GM20431 (cell line): ENCODE data around the gene TOP3B.

ENCODE experiments used
- in situ Hi-C: fragments of 300-500 bp; cut with MseI, MboI; formaldehyde crosslinking; loops from one replicate; pipeline ENCODE4 v1.15.0; 2020; ENCODE audit warnings: low sequenced_read_pairs; ENCODE audit not compliant: unreplicated experiment

TOP3B gene

DNA sequence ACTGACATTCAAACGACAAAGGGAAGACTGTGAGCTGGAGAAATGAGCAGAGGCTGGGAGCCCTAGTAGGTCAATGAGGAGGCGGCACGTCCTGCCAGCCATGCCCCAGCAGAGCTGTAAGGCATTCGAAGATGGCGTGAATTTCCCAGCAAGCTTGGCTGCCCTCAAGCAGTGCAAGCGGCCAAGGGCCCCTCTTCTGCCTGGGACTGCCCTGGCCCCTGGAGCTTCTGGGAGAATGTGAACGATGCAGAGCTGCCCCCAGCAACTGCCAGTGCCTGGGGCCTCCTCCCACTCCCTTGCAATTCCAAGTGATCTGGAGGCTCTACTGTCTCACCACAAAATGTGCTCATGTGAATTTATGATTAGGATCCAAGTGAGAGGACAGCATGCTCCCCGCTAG lies 34.2 kb downstream of the TOP3B start:
- in situ Hi-C loops, result loop anchor here (10.0 kb wide), 1 partner anchor 234 kb away; no protein-coding TSS in a partner anchor

DNA sequence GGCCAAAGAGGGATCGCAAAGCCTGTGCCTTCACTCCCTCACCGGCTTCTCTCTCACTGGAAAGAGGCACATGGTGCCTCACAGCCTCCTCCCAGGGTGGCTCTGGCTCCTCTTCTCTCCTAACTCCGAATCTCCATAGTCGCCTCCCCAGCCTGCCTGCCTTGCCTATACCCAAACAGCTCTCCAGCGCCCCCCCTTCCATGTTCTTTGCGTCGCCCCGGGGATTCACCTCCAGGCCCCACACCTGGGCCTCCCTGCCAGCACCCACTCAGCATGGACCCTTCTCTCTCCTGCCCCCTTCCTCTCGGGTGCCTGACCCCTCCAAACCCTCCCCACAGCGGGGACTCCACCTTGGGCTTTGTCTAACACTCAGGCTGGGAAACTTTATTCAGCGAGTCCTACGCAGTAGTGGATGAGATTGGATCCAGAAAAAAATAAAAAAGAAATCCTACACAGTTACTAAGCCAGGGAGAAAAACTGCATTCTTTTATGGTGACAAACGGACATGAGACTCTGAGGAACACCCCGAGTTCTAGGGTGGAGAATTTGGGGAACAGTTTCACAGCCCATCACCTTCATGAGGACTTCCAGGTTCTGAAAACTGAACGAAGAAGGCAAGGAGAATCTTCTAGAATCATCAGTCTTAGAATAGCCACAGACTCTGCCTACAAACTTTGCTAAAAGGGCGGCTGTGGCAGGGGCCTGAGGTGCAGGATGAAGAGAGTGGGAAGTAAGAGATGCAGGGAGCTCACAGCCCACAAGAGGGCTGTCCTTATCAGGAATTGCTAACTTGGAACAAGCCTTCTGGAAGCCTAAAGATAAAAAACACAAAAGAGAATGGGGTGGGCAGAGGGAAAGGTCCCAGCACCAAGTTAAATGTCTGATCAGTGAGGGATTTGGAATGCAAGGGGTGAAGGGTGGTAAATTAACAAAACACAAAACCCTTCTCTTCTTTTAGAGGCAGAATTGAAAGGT lies 35.3 kb downstream of the TOP3B start:
- in situ Hi-C loops, result loop anchor here (10.0 kb wide), 1 partner anchor 233 kb away; no protein-coding TSS in a partner anchor

DNA sequence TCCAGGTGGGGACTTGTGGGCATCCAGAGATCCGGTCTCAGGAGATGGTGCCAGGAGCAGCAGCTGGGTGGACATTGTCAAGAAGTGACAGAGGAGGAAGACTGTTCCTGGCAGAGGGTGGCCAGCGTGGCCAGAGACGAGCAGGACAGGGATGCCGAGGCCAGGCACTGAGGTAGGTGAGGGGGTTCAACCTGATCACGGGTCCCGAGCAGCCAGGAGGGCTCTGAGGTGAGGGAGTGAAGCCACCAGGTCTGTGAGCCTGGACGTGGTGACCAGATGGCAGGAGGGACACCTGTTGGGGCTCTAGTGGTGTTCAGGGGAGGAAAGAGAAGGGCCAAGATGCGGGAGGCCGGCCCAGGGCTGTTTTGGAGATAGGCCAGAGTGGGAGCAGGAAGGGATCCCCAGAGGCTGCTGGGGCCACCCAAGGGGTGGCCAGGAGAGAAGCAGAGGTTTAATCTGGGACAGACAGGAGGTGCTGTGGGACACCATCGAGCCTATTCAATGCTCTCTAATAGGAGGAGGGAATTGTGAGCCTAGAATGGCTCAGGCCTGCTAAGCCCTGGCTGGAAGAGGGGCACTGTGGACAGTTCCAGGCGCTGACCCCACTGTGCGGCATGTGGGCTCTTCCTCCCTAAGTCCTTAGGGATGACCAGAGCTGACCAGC lies 36.2 kb downstream of the TOP3B start:
- in situ Hi-C loops, result loop anchor here (10.0 kb wide), 1 partner anchor 232 kb away; no protein-coding TSS in a partner anchor

DNA sequence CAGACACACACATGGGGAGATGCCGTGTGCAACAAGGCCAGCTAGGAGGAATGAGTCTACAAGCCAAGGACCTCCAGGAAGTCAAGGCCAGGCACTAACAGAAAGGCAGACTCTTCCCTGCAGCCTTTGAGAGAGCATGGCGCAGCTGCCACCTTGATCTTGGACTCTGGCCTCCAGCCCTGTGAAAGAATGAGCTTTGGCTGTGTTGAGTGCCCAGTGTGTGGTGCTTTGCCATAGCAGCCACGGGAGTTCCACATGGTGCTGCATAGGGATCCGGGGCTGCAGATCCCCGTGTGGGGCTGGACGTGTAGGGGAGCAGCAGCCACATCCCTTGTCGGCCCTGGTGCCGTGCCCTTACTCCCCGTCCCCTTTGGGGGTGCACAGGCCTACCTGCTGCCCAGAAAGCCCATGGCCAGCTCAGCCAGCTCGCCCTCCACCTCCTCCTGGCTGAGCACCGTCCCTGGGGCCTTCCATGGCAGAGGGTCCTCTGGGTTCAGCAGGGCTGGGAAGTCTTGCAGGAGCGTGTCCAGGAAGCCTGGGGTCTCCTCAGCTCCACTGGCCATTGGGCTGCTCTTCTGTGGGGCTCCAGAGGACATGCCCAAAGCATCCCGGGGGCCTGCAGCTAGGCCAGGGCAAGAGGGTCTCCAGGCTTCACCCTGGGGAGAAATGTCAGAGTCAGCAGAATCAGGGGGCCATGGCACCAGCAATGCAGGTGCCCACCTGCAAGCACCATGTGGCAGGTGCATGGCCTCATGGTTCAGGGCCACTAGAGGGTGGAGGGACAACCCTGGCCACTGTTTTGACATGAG lies 36.9 kb downstream of the TOP3B start:
- in situ Hi-C loops, result loop anchor here (10.0 kb wide), 1 partner anchor 231 kb away; no protein-coding TSS in a partner anchor

DNA sequence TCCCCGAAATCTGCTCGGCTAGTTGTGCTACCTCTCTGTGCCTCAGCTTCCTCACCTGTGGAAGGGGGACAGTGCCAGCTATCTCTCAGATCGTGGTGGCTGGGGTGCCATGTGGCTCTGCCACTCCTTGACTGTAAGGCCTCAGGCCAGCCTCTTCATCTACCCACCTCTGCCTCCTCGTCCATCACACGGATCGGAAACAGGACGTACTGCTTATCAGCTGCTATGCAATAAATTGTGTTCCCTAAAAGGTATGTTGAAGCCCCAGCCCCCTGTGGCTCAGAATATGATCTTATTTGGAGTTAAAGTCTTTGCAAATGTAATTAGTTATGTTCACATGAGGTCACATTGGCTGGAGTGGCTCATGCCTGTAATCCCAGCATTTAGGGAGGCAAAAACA lies 37.7 kb downstream of the TOP3B start:
- in situ Hi-C loops, result loop anchor here (10.0 kb wide), 1 partner anchor 230 kb away; no protein-coding TSS in a partner anchor

DNA sequence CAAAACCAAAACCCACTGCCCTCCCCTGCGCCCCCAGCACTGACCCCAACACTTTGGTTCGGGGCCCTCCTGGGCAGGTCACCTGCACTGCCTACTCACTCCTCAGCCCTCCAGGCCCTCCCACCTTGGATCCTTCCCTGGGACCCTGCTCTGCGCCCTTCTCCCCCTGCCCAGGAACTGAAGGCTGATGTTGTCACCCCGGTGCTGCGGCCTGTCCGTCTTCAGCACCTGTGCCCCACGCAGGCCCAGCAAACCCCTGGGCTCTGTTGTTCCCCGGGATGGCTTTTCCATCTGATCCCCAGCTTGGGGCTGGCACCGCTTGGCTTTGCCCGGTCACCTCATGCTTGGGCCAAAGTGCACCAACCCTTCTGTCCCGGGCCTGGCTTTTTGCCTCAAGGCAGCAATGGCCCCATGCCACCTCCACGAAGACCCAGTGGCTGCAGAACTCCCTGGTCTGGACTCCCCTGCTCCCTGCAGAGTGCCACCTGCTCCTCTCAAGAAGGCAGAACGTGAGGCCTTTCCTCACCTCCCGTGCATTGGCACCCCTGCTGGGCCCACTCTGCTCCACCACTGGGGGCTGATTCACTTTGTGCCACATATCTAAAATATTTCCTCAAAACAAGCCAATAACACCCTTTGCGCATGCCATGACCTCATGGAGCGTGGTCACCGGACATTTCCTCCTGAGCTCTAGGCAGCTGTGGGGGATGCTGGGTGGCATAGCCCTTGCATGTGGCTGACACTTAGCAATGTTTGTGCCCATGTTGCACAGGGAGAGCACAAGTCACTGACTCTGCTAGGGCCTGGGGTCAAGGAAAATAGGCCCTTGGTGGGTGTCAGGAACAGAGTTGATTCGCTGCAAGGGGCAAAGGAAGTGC lies 38.8 kb downstream of the TOP3B start:
- in situ Hi-C loops, result loop anchor here (10.0 kb wide), 1 partner anchor 229 kb away; no protein-coding TSS in a partner anchor

DNA sequence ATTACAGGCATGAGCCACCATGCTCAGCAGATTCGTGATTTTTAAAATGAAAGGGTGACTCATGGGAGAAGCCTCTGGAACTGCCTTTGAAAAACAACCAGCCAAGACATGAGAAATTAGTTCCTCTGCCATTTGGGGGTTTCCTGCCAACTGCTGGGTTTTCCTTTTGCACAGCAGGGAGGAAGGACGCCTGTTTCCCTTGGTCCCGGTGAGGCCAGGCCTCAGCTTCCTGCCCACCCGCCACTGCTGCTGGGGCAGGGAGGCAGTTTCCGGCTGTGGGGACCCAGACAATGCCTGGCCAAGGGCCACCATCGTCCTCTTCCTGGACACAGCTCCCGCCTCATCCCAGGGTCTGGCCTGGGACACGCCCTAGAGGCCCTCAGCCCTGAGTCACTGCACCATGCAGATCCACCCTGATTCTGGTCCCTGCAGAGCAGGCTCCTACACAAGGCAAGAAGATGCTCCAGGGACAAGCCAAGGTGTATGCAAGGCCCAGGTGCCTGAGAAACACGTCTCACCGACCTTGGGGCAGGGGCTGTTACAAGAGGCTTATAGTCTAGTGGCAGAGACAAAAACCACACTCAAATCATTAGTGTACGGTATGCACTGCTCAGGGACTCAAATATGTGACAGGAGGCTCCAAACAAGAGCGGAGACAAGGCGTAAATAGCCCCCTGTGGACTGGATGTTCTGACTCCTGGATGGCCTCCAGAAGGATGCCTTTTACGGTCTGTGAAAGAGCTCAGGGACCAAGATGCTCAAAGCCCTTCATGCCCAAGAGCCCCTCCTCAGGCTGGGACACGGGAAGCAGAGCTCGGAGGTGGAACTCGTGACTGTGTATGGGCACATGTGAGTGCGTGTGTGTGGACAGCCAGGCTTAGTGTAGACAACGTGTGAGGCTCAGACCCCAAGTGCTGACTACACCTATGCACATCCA lies 39.9 kb downstream of the TOP3B start:
- in situ Hi-C loops, result loop anchor here (10.0 kb wide), 1 partner anchor 228 kb away; no protein-coding TSS in a partner anchor

DNA sequence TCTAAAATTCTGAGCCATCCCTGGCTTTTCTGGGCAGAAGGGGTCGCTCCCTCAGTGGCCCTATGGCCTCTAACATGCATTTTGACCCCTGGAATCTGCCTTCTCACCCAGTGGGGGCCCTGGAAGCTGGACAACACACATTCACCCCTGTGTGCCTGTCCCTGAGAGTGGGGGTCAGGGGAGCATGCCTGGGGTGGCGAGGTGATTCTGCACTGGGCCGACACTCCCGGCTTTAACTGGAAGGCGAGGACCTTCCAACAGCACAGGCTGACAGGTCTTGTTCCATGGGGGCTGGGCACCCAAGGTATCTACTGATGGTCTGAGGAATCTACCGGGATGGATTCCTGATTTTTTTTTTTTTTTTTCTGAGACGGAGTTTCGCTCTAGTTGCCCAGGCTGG lies 40.7 kb downstream of the TOP3B start:
- in situ Hi-C loops, result loop anchor here (10.0 kb wide), 1 partner anchor 227 kb away; no protein-coding TSS in a partner anchor

DNA sequence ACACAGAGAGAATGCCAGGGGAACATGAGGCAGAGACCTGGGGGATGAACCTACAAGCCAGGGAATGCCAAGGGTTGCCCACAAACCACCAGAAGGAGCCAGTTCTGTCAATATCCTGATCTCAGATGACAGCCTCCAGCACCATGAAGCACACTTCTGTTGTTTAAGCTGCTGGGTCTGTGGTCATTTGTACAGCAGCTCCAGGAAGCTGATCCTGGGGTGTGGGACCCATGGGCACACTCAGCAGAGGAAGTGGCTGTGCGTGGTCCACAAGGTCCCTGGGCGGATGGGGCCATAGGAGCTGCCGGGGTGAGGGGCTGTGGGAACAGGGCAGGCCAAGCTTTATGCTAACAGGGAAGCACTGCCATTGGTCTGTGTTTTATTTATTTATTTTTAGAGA lies 42.1 kb downstream of the TOP3B start:
- in situ Hi-C loops, result loop anchor here (10.0 kb wide), 1 partner anchor 226 kb away; no protein-coding TSS in a partner anchor

DNA sequence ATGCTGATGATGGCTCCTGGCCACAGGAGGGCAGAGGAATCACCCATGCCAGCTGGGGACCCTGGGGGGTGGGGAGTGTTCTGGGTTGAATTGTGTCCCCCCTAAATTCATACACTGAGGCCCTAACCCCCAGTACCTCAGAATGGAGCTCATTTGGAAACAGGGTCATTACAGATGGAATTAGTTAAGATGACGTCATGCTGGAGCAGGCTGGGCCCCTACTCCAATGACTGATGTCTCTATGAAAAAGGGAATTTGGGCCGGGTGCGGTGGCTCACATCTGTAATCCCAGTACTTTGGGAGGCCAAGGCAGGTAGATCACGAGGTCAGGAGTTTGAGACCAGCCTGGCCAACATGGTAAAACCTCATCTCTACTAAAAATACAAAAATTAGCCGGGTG lies 42.7 kb downstream of the TOP3B start:
- in situ Hi-C loops, result loop anchor here (10.0 kb wide), 1 partner anchor 225 kb away; no protein-coding TSS in a partner anchor

DNA sequence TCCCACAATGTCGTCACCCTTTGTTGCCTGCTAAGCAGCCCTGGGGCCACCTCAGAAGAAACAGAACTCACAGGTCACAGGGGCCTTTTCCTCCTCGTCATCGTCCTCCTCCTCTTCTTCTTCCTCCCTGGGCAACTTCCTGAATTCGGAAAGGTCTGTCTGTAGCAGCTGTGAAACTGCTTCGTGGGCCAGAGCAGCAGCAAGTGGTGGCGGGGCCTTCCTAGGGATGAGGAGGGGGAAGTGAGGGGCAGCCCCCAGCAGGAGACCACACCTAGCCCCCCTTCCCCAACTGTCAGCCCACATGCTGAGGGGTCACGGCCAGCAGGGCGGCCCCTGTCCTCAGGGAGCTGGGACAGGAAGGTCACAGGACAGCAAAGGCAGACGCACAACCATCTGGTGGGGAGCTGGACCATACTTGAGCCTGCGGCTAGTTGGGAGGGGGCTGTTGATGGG lies 43.1 kb downstream of the TOP3B start:
- in situ Hi-C loops, result no loop called here

DNA sequence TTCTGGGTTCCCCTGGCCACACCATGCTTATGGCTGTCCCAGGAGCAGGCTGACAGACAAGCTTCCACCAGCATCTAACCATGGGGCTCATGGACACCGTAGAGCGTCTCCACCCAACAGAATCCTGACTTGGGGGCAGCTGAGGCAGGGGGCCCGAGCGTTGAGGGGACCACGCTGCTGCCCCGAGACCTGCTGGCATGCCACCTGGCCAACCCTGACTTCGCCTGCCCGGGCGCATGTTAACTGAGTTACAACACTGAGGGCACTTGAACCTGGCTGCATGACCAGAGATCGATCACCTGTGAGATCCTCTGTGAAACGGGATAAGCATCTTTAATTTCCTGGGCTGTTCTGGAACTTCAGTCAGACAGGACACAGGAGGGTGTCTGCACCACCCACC lies 43.7 kb downstream of the TOP3B start:
- in situ Hi-C loops, result no loop called here

DNA sequence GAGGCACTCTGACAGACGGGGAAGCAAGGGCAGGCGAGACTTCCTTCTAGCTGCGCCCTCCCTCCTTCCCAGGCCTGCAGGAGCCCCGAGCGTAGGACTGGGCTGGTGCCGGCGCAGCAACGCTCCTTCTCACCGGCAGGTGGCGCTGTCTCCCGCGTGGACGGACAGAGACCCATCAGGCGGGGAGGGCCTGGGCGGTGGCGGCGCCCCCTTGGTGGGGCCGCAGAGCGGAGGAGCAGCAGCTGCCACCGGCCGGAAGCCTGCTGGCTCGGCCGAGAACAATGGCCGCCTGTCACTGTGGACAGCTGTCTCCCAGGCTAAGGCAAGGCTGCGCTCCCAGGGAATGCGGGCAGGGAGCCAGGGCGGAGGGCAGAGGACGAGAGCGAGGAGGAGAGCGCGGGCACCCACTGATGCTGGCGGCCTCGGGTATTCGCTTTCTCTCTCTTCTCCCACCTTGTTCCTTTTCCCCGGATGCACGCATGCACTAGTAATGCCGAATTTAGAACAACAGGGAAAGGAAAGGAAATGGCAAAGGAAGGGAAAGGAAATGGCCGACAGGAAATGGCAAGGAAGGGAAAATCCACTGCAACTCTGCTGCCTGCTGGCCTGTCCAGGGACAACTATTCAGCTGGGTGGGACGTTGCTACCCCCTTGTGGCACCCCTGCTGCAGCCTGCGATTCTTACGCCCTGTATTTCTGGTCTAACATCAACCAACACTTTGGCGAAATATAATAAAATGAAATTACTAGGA lies 44.3 kb downstream of the TOP3B start:
- in situ Hi-C loops, result no loop called here

DNA sequence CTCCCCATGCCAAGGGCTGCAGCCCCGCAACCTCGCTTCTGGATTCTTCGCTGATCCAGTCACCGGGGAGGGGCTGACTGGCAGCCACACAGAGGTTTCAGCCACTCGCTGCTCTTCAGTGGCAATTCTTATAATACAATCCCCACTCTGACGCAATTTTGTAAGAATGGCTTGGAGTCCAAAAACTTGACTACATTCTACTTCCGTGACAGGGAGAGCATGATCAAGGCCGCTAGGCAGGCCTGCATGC lies 44.8 kb downstream of the TOP3B start:
- in situ Hi-C loops, result no loop called here

DNA sequence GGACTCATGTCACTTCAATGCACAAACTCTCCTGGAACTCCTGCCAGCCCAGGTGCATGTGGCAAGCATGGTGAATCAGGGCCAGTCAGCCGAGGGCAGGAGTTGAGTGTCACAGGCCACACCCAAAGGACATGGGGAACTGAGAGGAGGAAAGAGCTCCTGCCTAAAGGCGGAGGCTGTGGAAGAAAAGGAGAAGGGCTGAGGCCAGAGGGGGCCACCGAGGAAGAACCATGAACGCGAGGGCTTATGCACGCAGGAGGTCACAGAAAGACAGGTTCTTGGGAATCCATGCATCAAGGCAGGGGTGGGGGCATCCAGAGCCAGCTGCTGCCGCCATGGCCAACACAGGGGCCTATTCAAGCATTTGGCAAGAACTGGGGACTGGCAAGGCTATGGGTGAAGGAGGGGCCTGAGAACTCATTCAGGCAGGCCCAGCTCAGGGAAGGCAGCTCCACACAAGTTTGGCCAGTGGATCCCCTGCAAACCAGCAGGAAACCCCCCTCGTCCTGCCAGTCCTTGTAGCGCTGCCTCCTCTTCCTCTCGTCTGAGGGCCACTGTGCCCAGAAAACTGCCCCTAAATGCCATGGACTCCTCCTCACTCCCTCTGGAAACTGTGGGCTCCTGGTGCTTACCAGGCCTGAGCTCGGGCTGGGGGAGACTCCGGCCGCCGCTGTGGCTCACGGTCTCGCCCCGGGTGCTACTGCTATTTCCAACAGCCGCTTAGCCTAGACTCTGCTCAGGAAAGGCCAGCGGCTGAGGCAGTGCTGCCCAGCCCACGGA lies 45.4 kb downstream of the TOP3B start:
- in situ Hi-C loops, result no loop called here

DNA sequence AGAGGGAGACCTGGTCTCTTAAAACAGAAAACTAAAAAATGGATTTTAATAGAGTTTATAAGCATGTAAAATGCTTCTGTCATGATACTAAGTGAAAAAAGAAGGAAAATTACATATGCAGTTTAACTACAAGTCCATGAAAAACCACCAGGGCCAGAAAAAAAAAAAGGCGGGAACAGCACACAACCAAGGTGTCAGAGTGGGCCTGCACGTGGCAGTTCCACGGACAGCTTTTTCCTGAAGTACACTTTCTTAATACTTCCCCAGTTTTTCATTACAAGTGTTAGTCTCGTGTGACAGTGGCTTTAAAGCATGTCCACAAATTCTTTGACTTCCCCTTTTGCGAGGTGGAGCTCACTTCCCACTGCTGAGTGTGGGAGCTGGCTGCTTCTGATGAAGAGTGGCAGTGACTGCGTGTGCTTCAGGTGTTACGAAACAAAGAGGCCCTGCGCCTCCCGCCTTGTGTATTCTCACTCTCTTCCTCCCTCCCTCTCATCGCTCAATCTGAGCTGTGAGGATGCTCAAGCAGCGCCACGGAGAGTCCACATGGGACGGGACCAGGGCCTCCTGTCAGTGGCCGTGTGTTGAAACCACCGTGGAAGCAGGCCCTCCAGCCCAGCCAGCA lies 46.3 kb downstream of the TOP3B start:
- in situ Hi-C loops, result no loop called here
